ENCODE data around the gene SEC11A.

The SEC11A gene

GRCh38 chr15:84716036-84716732 is at the start of gene SEC11A:
SEC11A (minus strand) TSS chr15:84716139; CDS start chr15:84716075, 64 bp downstream.
- no peaks in the 10 kb centered on the region for H3K36me3 ChIP-seq (ENCODE audit: control insufficient read depth in 2 of 2, insufficient read depth in 2 of 2, low read length in 2 of 2)
- H3K27me3 ChIP-seq (ENCODE audit: control insufficient read depth in 2 of 2, insufficient read depth in 2 of 2, low read length in 2 of 2), result no peaks in the 10 kb centered on the region
- peak within 1 kb of the TSS; percentile 87 to 96 for H3K9ac ChIP-seq (ENCODE audit: low read depth in 1 of 2, low read length in 2 of 2)
- H3K27ac ChIP-seq (ENCODE audit: low read depth in 2 of 2, low read length in 2 of 2), result peak within 1 kb of the TSS; percentile 95 to 98
- peak within 1 kb of the TSS; percentile 90 to 98 for H3K4me3 ChIP-seq (ENCODE audit: low read length in 2 of 2)
- peaks cover 11 to 27% of the 10 kb centered on the region in 2 donors for H3K4me1 ChIP-seq (ENCODE audit: control insufficient read depth in 2 of 2, insufficient read depth in 2 of 2, low read length in 2 of 2)
- no peaks in the 10 kb centered on the region for H3K9me3 ChIP-seq (ENCODE audit: control insufficient read depth in 2 of 2, low read length in 2 of 2)

DNA sequence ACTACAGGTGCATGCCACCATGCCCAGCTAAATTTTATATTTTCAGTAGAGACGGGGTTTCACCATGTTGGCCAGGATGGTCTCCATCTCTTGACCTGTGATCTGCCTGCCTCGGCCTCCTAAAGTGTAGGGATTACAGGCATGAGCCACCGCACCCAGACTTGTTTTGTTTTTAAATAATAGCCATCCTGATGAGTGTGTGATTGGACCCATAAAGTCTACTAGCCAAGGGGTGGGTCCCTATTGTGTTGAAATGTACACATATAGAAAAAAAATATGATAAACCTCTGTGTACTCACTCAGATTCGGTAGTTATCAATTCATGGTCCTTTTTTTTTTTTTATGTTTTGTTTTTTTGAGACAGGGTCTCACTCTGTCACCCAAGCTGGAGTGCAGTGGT is 49.7 kb upstream of the SEC11A start:
- no peak overlapping the region for H3K27ac ChIP-seq (ENCODE audit: low read depth in 2 of 2, low read length in 2 of 2)
- H3K9me3 ChIP-seq (ENCODE audit: control insufficient read depth in 2 of 2, low read length in 2 of 2), result no peaks in the 10 kb centered on the region
- H3K4me3 ChIP-seq (ENCODE audit: low read length in 2 of 2), result no peak overlapping the region
- no peaks in the 10 kb centered on the region for H3K27me3 ChIP-seq (ENCODE audit: control insufficient read depth in 2 of 2, insufficient read depth in 2 of 2, low read length in 2 of 2)
- peaks cover 16 to 22% of the 10 kb centered on the region in 2 donors for H3K36me3 ChIP-seq (ENCODE audit: control insufficient read depth in 2 of 2, insufficient read depth in 2 of 2, low read length in 2 of 2)
- peaks cover 10 to 17% of the 10 kb centered on the region in 2 donors for H3K4me1 ChIP-seq (ENCODE audit: control insufficient read depth in 2 of 2, insufficient read depth in 2 of 2, low read length in 2 of 2)
- H3K9ac ChIP-seq (ENCODE audit: low read depth in 1 of 2, low read length in 2 of 2), result no peak overlapping the region

- H3K4me3 ChIP-seq (ENCODE audit: low read length in 2 of 2), result no peak overlapping the region
- peaks cover 14 to 17% of the 10 kb centered on the region in 2 donors for H3K4me1 ChIP-seq (ENCODE audit: control insufficient read depth in 2 of 2, insufficient read depth in 2 of 2, low read length in 2 of 2)
Observed at GRCh38 chr15:84764989-84765388, 49.0 kb upstream of the SEC11A start.

DNA sequence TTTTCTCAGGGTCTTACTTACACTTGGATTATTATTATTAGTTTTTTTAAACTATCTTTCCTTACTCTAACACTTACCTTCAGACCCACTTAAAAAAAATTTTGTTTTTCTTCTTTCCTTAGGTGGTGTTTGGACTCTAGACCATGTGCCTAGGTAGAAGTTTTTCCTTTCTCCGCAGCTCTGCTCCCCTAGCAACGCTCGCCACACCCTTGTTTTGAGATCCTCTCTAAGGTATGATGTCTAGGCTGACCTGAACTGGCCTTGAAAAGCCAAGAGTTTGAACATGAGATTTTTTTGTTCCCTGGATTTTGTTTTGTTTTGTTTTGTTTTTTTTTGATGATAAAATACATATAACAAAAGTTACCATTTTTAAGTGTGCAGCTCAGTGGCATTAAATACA is 48.6 kb upstream of the SEC11A start:
- peaks cover 16 to 21% of the 10 kb centered on the region in 2 donors for H3K36me3 ChIP-seq (ENCODE audit: control insufficient read depth in 2 of 2, insufficient read depth in 2 of 2, low read length in 2 of 2)
- peaks cover 14 to 17% of the 10 kb centered on the region in 2 donors for H3K4me1 ChIP-seq (ENCODE audit: control insufficient read depth in 2 of 2, insufficient read depth in 2 of 2, low read length in 2 of 2)
- no peak overlapping the region for H3K4me3 ChIP-seq (ENCODE audit: low read length in 2 of 2)
- H3K27ac ChIP-seq (ENCODE audit: low read depth in 2 of 2, low read length in 2 of 2), result no peak overlapping the region
- no peaks in the 10 kb centered on the region for H3K27me3 ChIP-seq (ENCODE audit: control insufficient read depth in 2 of 2, insufficient read depth in 2 of 2, low read length in 2 of 2)
- H3K9me3 ChIP-seq (ENCODE audit: control insufficient read depth in 2 of 2, low read length in 2 of 2), result no peaks in the 10 kb centered on the region
- no peak overlapping the region for H3K9ac ChIP-seq (ENCODE audit: low read depth in 1 of 2, low read length in 2 of 2)

More at GRCh38 chr15:84764989-84765388, 49.0 kb upstream of the SEC11A start:
- no peak overlapping the region for H3K27ac ChIP-seq (ENCODE audit: low read depth in 2 of 2, low read length in 2 of 2)
- H3K9ac ChIP-seq (ENCODE audit: low read depth in 1 of 2, low read length in 2 of 2), result no peak overlapping the region
- H3K36me3 ChIP-seq (ENCODE audit: control insufficient read depth in 2 of 2, insufficient read depth in 2 of 2, low read length in 2 of 2), result peaks cover 16 to 22% of the 10 kb centered on the region in 2 donors
- H3K27me3 ChIP-seq (ENCODE audit: control insufficient read depth in 2 of 2, insufficient read depth in 2 of 2, low read length in 2 of 2), result no peaks in the 10 kb centered on the region
- no peaks in the 10 kb centered on the region for H3K9me3 ChIP-seq (ENCODE audit: control insufficient read depth in 2 of 2, low read length in 2 of 2)

DNA sequence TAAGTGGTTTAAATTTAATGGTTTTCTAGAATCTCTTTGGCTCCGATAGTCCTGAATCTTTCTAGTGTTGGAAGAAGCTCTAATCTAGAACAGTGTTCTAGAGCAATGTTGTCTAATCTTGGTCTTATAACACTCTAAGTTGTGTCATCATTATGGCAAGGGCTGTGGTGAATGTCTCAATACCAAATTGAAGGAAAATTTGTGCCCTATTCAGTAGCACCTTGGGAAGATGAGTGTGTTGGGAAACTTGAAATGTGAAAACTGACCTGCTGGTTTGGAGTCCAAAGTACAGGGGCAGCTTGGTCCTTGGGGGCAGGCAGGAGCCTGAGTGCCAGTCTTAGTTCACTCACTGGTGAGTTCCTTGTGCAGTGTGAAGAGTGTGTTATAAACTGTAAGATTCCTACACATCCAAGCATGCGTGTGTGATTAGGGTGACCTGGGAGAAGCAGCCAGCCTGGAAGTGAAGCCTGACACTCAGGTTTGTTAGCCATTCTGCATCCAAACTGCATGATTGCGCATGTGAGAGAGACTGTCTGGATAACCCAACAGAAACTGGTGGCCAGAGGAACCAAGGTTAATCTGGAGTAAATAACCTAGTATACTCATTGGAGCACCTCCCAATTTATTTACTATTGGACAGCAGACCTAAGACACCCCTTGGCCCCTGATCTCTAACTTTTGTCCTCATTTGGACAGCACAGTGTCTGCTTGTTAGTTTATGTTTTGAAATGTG is 47.1 kb upstream of the SEC11A start:
- Histone ChIP-seq H3K9me3 (ENCODE audit: control insufficient read depth in 2 of 2, low read length in 2 of 2) (no peaks in the 10 kb centered on the region), H3K36me3 (ENCODE audit: control insufficient read depth in 2 of 2, insufficient read depth in 2 of 2, low read length in 2 of 2) (peaks cover 8 to 11% of the 10 kb centered on the region in 2 donors), H3K27ac (ENCODE audit: low read depth in 2 of 2, low read length in 2 of 2) (no peak overlapping the region), H3K27me3 (ENCODE audit: control insufficient read depth in 2 of 2, insufficient read depth in 2 of 2, low read length in 2 of 2) (no peaks in the 10 kb centered on the region), H3K4me3 (ENCODE audit: low read length in 2 of 2) (no peak overlapping the region), H3K9ac (ENCODE audit: low read depth in 1 of 2, low read length in 2 of 2) (no peak overlapping the region), H3K4me1 (ENCODE audit: control insufficient read depth in 2 of 2, insufficient read depth in 2 of 2, low read length in 2 of 2) (peaks cover 19 to 26% of the 10 kb centered on the region in 2 donors)

GRCh38 chr15:84761607-84762131 is 45.7 kb upstream of the SEC11A start:
- H3K4me3 ChIP-seq (ENCODE audit: low read length in 2 of 2), result peak overlapping the region in 1 of 2 donors; percentile 22
- no peaks in the 10 kb centered on the region for H3K27me3 ChIP-seq (ENCODE audit: control insufficient read depth in 2 of 2, insufficient read depth in 2 of 2, low read length in 2 of 2)
- H3K9me3 ChIP-seq (ENCODE audit: control insufficient read depth in 2 of 2, low read length in 2 of 2), result no peaks in the 10 kb centered on the region
- H3K27ac ChIP-seq (ENCODE audit: low read depth in 2 of 2, low read length in 2 of 2), result no peak overlapping the region
- peaks cover 19 to 26% of the 10 kb centered on the region in 2 donors for H3K4me1 ChIP-seq (ENCODE audit: control insufficient read depth in 2 of 2, insufficient read depth in 2 of 2, low read length in 2 of 2)
- no peak overlapping the region for H3K9ac ChIP-seq (ENCODE audit: low read depth in 1 of 2, low read length in 2 of 2)
- peaks cover 6 to 8% of the 10 kb centered on the region in 2 donors for H3K36me3 ChIP-seq (ENCODE audit: control insufficient read depth in 2 of 2, insufficient read depth in 2 of 2, low read length in 2 of 2)

DNA sequence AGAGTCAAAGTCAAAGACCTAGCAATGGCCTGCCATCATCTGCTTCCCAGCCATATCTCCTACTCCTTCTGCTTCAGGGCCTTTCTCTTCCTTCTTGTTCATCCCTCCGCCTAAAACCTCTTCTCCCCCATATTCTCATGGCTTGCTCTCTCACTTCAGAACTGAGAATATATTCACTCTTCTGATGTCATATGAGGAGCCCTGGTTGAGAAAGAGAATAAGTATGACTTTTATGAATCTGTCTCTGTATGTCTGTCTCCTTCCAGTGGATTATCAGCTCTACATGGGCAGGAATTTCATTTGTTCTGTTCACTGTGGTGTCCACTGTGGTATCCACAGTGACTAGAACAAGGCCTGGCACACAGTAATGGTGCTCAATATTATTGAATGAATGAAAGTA is 44.3 kb upstream of the SEC11A start:
- no peaks in the 10 kb centered on the region for H3K9me3 ChIP-seq (ENCODE audit: control insufficient read depth in 2 of 2, low read length in 2 of 2)
- no peak overlapping the region for H3K27ac ChIP-seq (ENCODE audit: low read depth in 2 of 2, low read length in 2 of 2)
- no peaks in the 10 kb centered on the region for H3K36me3 ChIP-seq (ENCODE audit: control insufficient read depth in 2 of 2, insufficient read depth in 2 of 2, low read length in 2 of 2)
- H3K4me3 ChIP-seq (ENCODE audit: low read length in 2 of 2), result no peak overlapping the region
- H3K27me3 ChIP-seq (ENCODE audit: control insufficient read depth in 2 of 2, insufficient read depth in 2 of 2, low read length in 2 of 2), result no peaks in the 10 kb centered on the region
- peaks cover 28 to 33% of the 10 kb centered on the region in 2 donors for H3K4me1 ChIP-seq (ENCODE audit: control insufficient read depth in 2 of 2, insufficient read depth in 2 of 2, low read length in 2 of 2)
- H3K9ac ChIP-seq (ENCODE audit: low read depth in 1 of 2, low read length in 2 of 2), result no peak overlapping the region

- no peaks in the 10 kb centered on the region for H3K9me3 ChIP-seq (ENCODE audit: control insufficient read depth in 2 of 2, low read length in 2 of 2)
- H3K36me3 ChIP-seq (ENCODE audit: control insufficient read depth in 2 of 2, insufficient read depth in 2 of 2, low read length in 2 of 2), result no peaks in the 10 kb centered on the region
- peak overlapping the region in 1 of 2 donors; percentile 7 for H3K4me3 ChIP-seq (ENCODE audit: low read length in 2 of 2)
- H3K27ac ChIP-seq (ENCODE audit: low read depth in 2 of 2, low read length in 2 of 2), result no peak overlapping the region
- no peak overlapping the region for H3K9ac ChIP-seq (ENCODE audit: low read depth in 1 of 2, low read length in 2 of 2)
- peaks cover 33 to 35% of the 10 kb centered on the region in 2 donors for H3K4me1 ChIP-seq (ENCODE audit: control insufficient read depth in 2 of 2, insufficient read depth in 2 of 2, low read length in 2 of 2)
- no peaks in the 10 kb centered on the region for H3K27me3 ChIP-seq (ENCODE audit: control insufficient read depth in 2 of 2, insufficient read depth in 2 of 2, low read length in 2 of 2)
Observed at GRCh38 chr15:84759018-84759417, 43.1 kb upstream of the SEC11A start.

- H3K9me3 ChIP-seq (ENCODE audit: control insufficient read depth in 2 of 2, low read length in 2 of 2), result no peaks in the 10 kb centered on the region
- no peaks in the 10 kb centered on the region for H3K36me3 ChIP-seq (ENCODE audit: control insufficient read depth in 2 of 2, insufficient read depth in 2 of 2, low read length in 2 of 2)
- peak overlapping the region in 1 of 2 donors; percentile 46 for H3K27ac ChIP-seq (ENCODE audit: low read depth in 2 of 2, low read length in 2 of 2)
- no peaks in the 10 kb centered on the region for H3K27me3 ChIP-seq (ENCODE audit: control insufficient read depth in 2 of 2, insufficient read depth in 2 of 2, low read length in 2 of 2)
- no peak overlapping the region for H3K4me3 ChIP-seq (ENCODE audit: low read length in 2 of 2)
- H3K4me1 ChIP-seq (ENCODE audit: control insufficient read depth in 2 of 2, insufficient read depth in 2 of 2, low read length in 2 of 2), result peaks cover 34 to 40% of the 10 kb centered on the region in 2 donors
- no peak overlapping the region for H3K9ac ChIP-seq (ENCODE audit: low read depth in 1 of 2, low read length in 2 of 2)
Observed at GRCh38 chr15:84755736-84756527, 40.0 kb upstream of the SEC11A start.

All from mucosa of rectum (tissue), 2 donors.